EL (cell line): Measurements from ENCODE around the gene WNT7A.

Experiments used
- DNase-seq: peaks from one replicate; pipeline ENCODE4 v3.0.0-alpha.2; 2016

The WNT7A gene

GRCh38 chr3:13884851-13885703 lies 5.2 kb upstream of the WNT7A start:
- peak; percentile 27 for DNase-seq

GRCh38 chr3:13883681-13884080 lies 3.8 kb upstream of the WNT7A start:
- no peak for DNase-seq

DNA sequence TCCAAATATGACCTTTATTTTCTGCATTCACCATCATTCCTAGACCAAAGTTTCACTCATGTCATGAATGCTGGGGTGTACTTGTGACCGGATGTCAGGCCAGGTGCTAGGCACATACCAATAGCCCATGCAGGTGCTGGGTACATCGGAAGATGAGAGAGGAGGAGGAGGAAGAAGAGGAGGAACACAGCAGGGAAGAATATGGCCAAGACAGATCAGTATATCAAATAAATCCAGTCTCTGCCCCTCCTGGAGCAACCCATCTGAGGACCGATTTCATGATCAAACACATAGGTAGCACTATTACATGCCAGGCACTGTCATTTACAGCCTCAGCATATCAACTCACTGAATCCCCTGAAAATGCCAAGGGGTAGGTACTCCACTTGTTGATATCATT lies 3.0 kb upstream of the WNT7A start:
- no peak for DNase-seq

GRCh38 chr3:13881536-13882410 lies 1.9 kb upstream of the WNT7A start:
- DNase-seq = no peak

- no peak for DNase-seq
Observed at GRCh38 chr3:13880811-13881156, 913 bp upstream of the WNT7A start.

- no peak for DNase-seq
Observed at GRCh38 chr3:13879102-13879945, 547 bp downstream of the WNT7A start.

GRCh38 chr3:13878281-13879101 lies 1.4 kb downstream of the WNT7A start:
- no peak for DNase-seq

- no peak for DNase-seq
Observed at GRCh38 chr3:13877911-13878280, 2.0 kb downstream of the WNT7A start.

DNA sequence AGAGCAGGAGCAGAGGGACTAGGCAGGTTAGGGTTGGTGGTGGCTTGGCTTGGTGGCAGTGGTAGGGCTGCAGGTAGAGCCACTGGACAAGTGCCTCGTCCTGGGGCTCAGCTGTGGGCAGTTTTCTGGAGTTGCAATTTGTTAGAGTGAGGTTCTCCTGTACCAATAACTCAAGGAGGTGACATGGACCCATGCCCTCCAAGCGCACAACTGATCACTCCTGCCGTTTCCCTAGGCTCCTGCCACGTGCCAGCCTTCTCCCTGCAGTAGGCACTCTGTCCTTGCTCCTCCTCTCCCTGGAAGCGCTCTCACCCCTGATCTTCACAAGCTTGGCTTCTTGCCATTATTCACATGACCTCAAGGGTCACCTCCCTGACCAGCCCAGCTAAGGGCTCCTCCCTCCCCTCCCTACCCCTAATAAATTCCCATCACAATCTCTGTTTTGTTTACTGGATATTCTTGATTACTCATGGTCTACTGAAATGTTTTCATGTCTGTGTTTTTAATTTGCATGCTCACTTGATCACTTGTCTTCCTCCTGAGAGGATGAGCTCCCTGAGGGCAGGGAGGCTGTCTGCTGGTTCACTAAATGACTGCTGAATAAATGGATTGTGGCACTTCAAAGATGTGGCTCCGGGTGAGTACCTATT lies 3.3 kb downstream of the WNT7A start:
- DNase-seq = no peak

- no peak for DNase-seq
Observed at GRCh38 chr3:13874891-13875290, 5.0 kb downstream of the WNT7A start.

GRCh38 chr3:13873818-13874217 lies 6.1 kb downstream of the WNT7A start:
- DNase-seq = no peak

DNA sequence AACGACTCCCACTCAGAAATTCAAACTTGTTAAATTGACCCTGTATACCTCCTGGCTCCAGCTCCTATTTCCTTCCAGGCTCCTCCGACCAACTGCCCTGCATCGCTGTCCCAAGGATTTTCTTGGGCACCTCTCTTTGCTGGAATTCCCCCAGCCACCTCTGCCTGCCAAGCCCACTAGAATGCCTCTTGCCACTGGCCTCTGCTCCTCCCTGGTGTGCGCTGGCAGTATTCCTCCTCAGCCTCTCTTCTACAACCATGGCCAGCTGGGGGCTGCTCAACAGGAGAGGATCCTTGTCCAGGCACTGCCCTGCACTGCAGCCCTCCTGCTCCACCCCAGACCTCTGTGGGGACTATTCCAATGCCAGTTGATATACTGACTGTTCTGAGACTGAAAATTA lies 7.4 kb downstream of the WNT7A start:
- no peak for DNase-seq

DNA sequence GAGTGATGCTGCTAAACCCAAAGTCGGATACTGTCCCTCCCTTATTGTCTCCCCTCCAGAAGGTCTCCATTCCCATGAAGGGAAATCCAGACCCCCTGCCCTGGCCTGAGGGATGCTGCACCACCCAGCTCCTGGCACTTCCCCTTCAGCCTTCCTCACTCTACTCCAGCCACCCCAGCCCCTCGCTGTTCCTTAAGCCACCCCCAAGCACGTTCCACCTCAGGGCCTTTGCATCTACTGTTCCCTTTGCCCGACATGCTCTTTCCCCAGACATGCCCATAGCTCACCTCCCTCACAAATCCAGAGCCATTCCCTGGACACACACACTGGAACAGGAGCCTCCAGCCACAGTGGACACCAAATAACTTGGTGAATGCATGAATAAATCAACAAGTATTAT lies 8.1 kb downstream of the WNT7A start:
- DNase-seq = no peak

GRCh38 chr3:13870902-13871301 lies 9.0 kb downstream of the WNT7A start:
- DNase-seq = no peak

GRCh38 chr3:13869761-13870343 lies 10.0 kb downstream of the WNT7A start:
- no peak for DNase-seq

GRCh38 chr3:13868844-13869724 lies 10.8 kb downstream of the WNT7A start:
- DNase-seq = no peak

DNA sequence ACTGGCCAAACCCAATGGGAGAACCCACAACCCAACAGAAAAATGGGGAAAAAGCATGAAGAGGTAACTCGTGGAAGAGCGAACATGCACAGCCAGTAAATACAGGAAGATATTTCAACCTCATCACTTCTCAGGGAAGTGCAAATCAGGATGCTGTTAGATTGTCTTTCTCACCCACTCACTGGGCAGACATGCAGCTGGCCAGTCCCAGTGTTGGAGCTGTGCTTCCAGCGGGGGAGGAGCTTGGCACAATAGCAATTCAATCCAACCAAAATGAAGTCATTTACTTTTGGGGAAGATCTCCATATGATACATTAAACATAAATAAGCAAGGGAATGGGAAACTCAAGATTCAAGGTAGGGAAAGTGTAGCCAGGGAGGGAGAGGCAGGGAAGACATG lies 12.1 kb downstream of the WNT7A start:
- no peak for DNase-seq

DNA sequence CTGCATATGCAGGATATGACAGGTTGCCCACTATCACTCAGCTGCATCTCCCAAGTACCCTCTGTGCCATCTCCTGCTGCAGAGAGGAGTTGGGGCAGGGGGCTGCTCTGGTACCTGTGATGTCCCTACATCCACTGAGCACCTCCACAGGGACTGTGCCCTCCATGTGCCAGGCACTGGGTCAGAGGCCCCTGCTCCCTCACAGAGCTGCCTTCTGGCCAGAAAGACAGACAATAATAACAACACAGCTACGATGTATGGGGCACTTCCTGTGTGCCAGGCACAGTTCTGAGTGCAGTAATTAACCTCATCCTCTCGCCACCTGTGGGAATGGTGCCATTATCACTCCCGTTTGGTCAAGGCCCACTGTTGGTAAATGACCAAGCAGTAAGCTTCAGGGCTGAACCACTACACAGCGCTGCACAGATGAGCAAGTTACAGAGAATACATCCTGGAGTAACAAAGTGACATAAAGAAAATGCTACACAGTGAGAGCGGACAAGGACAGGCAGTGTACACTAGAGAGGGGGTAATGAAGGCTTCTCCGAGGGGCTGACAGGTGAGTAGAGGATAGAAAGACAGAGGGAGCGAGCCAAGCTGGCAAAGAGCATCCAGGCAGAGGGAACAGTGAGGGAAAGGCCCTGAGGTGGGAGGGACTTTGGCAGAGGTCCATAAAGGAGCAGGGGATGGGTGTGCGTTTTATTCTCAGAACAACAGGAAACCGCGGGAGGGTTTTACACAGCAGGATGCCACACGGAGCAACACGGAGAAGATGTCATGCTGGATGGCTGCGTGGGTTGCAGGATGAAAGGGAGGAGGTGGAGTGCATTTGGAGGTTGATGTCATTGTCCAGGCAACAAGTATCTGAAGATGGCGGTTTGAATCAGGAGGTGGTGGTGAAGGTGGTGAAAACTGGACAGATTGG lies 13.6 kb downstream of the WNT7A start:
- DNase-seq = no peak

DNA sequence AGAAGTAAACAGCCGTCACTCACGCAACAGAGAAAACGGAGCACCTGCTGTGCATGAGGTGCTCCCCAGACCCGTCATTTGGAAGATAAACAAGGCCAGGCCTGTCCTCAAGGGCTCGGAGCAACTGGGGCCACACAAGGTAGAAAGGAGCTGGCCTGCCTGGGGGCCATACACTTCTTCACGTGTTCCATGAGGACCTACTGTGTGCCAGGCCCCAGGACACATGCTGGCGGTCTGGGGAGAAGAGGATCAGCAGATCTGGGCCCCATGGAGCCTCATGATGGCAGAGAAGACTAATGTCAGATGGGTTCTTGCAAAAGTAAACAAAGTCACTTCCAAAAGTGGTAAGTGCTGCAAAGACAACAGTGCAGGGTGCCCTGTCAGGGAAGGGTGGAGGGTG lies 14.3 kb downstream of the WNT7A start:
- DNase-seq = no peak
